ENCODE results near the gene MAG. TPM values are rescaled to one million over a fixed set of nuclear protein-coding genes. Genes with fewer than 3 reads are reported as not detected.

MAG gene
- total RNA-seq, 1 donor from 2014 or later = not detected

DNA sequence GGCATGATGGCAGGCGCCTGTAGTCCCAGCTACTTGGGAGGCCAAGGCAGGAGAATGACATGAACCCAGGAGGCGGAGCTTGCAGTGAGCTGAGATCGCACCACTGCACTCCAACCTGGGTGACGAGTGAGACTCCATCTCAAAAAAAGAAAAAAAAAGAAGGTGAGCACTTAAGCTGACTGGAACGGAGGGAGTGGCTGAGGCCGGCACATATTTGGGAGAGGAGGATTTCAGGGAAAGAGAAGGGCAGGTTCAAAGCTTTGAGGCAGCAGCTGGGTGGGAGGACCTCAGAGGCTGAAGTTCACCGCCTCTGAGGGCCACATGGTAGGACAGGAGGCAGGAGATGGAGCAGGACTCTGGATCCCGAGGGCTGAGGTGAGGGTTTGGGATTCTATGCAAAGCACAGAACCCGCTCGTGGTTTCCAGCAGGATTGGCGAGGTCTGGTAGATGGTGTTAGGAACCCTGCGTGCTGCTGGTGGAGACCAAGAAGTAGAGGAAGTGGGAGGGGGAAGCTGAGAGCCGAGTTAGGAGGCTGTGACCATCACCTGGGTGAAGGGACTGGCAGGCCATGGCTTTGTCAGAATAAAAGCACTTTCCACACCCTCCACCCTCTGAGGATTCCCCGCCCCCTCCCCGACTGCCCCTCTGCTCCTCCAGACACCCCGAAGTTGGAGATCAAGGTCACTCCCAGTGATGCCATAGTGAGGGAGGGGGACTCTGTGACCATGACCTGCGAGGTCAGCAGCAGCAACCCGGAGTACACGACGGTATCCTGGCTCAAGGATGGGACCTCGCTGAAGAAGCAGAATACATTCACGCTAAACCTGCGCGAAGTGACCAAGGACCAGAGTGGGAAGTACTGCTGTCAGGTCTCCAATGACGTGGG, 45.4 kb downstream of the MAG start:
- peak overlapping the region; percentile 9 for H3K27ac Mint-ChIP-seq

GRCh38 chr19:35337984-35338296, 46.0 kb downstream of the MAG start:
- DNase-seq = no peak
- no peaks in the 10 kb centered on the region for H3K9me3 Mint-ChIP-seq
- intact Hi-C loops (cut with micrococcal nuclease) = no loop called here
- no peak overlapping the region for H3K4me3 Mint-ChIP-seq
- H3K27me3 Mint-ChIP-seq = peaks cover 6% of the 10 kb centered on the region
- H3K4me1 Mint-ChIP-seq = peaks cover 18% of the 10 kb centered on the region
- H3K27ac Mint-ChIP-seq = no peak overlapping the region
- no peaks in the 10 kb centered on the region for H3K36me3 Mint-ChIP-seq (ENCODE audit: low read depth)

More for the DNA sequence above, 45.4 kb downstream of the MAG start:
- no peak for DNase-seq
- H3K27me3 Mint-ChIP-seq = peaks cover 3% of the 10 kb centered on the region
- no peak overlapping the region for H3K4me3 Mint-ChIP-seq
- intact Hi-C loops (cut with micrococcal nuclease) = no loop called here
- H3K36me3 Mint-ChIP-seq (ENCODE audit: low read depth) = no peaks in the 10 kb centered on the region
- H3K9me3 Mint-ChIP-seq = no peaks in the 10 kb centered on the region
- peaks cover 24% of the 10 kb centered on the region for H3K4me1 Mint-ChIP-seq

DNA sequence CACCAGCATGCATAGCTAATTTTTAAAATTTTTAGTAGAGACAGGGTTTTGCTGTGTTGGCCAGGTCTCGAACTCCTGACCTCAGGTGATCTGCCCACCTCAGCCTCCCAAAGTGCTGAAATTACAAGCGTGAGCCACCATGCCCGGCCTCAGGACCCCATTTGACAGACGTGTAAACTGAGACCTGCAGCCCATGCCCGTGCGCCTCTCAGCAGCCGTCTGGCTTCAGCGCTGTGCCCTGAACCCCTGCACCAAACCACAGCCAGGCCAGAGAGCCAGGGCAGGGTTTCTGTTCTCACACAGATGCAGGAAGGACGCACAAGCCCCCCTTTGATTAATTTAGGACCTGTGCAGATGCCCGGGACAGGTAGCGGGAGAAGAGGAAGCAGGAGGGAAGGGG, 48.5 kb downstream of the MAG start:
- peaks cover 7% of the 10 kb centered on the region for H3K4me1 Mint-ChIP-seq
- no peak overlapping the region for H3K27ac Mint-ChIP-seq
- no peak overlapping the region for H3K4me3 Mint-ChIP-seq
- no peak for DNase-seq
- H3K9me3 Mint-ChIP-seq = no peaks in the 10 kb centered on the region
- intact Hi-C loops (cut with micrococcal nuclease) = no loop called here
- peaks cover 10% of the 10 kb centered on the region for H3K27me3 Mint-ChIP-seq
- no peaks in the 10 kb centered on the region for H3K36me3 Mint-ChIP-seq (ENCODE audit: low read depth)

DNA sequence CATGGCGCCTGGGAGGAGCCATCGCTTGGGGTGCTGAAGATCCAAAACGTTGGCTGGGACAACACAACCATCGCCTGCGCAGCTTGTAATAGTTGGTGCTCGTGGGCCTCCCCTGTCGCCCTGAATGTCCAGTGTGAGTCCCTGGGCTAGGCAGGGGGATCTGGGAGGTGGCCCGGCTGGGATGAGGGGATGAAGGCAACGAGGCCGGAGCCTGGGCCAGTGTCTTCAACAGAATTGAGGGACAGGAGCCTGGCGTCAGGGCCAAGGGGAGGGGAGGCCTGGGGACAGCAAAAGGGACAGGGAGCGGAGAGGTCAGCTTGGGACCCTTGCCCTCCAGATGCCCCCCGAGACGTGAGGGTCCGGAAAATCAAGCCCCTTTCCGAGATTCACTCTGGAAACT, 49.0 kb downstream of the MAG start:
- peaks cover 13% of the 10 kb centered on the region for H3K4me1 Mint-ChIP-seq
- H3K27ac Mint-ChIP-seq = no peak overlapping the region
- no peaks in the 10 kb centered on the region for H3K36me3 Mint-ChIP-seq (ENCODE audit: low read depth)
- H3K27me3 Mint-ChIP-seq = peaks cover 10% of the 10 kb centered on the region
- no peaks in the 10 kb centered on the region for H3K9me3 Mint-ChIP-seq
- no peak for DNase-seq
- intact Hi-C loops (cut with micrococcal nuclease) = no loop called here
- no peak overlapping the region for H3K4me3 Mint-ChIP-seq

- no peaks in the 10 kb centered on the region for H3K9me3 Mint-ChIP-seq
- H3K4me3 Mint-ChIP-seq = no peak overlapping the region
- peak overlapping the region; percentile 25 for H3K27ac Mint-ChIP-seq
- H3K4me1 Mint-ChIP-seq = peaks cover 18% of the 10 kb centered on the region
- intact Hi-C loops (cut with micrococcal nuclease) = no loop called here
- DNase-seq = no peak
- H3K27me3 Mint-ChIP-seq = peaks cover 12% of the 10 kb centered on the region
- H3K36me3 Mint-ChIP-seq (ENCODE audit: low read depth) = no peaks in the 10 kb centered on the region
Observed at GRCh38 chr19:35341565-35342225, 49.7 kb downstream of the MAG start.

DNA sequence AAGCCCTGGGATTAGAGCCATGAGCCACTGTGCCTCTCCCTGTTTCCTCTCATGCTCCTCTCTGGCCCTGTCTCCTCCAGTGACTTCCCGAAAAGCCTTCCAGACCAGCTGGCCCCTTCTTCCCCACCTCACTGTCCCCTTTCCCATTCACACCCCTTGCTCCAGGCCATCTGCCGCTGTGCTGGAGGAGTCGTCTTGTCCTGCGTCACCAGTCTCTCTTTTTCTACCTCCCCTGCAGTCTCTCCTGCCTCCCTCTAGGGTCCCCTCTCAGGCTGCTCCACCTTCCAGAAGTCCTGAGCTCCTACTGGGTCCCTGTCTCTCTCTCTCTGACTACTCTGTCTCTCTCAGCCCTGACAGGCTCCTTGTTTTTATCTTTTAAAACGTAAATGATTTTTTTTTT, 50.5 kb downstream of the MAG start:
- intact Hi-C loops (cut with micrococcal nuclease) = no loop called here
- Mint-ChIP-seq H3K4me1 (peaks cover 25% of the 10 kb centered on the region), H3K27me3 (peaks cover 12% of the 10 kb centered on the region), H3K9me3 (no peaks in the 10 kb centered on the region), H3K4me3 (no peak overlapping the region), H3K36me3 (ENCODE audit: low read depth) (no peaks in the 10 kb centered on the region), H3K27ac (peak overlapping the region; percentile 59)
- DNase-seq = no peak

DNA sequence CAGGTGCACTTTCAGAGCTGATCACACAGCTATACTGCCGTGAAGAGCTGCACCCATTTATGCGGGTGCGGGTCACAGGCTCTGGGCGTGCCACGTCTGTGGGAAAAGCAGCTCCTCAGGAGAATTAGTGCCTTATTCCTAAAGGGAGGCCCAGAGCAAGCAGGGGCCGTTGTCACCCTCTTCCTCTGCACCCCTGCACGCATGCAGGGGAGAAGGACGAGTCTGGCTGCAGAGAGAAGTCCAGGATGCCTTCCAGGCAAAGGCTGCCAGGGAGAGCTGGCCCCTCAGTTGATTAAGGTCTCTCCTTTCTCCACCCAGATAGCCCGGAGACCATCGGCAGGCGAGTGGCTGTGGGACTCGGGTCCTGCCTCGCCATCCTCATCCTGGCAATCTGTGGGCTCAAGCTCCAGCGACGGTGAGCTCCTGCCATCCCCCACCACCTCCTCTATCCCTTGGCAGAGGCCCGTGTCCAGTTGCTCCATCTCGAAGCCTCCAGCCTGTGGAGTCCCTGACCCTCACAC, 52.6 kb downstream of the MAG start:
- intact Hi-C loops (cut with micrococcal nuclease) = no loop called here
- H3K4me1 Mint-ChIP-seq = peaks cover 43% of the 10 kb centered on the region
- H3K27me3 Mint-ChIP-seq = peaks cover 12% of the 10 kb centered on the region
- no peak overlapping the region for H3K27ac Mint-ChIP-seq
- DNase-seq = no peak
- H3K36me3 Mint-ChIP-seq (ENCODE audit: low read depth) = no peaks in the 10 kb centered on the region
- no peak overlapping the region for H3K4me3 Mint-ChIP-seq
- H3K9me3 Mint-ChIP-seq = no peaks in the 10 kb centered on the region

- intact Hi-C loops (cut with micrococcal nuclease) = loop anchor here (2.0 kb wide), 3 partner anchors 13 to 201 kb away; no protein-coding TSS in a partner anchor
- Mint-ChIP-seq H3K4me3 (peak overlapping the region; percentile 79), H3K9me3 (no peaks in the 10 kb centered on the region), H3K36me3 (ENCODE audit: low read depth) (no peaks in the 10 kb centered on the region), H3K4me1 (peaks cover 45% of the 10 kb centered on the region), H3K27me3 (peaks cover 12% of the 10 kb centered on the region), H3K27ac (peak overlapping the region; percentile 98)
- no peak for DNase-seq
Observed at GRCh38 chr19:35345671-35346111, 53.7 kb downstream of the MAG start.

DNA sequence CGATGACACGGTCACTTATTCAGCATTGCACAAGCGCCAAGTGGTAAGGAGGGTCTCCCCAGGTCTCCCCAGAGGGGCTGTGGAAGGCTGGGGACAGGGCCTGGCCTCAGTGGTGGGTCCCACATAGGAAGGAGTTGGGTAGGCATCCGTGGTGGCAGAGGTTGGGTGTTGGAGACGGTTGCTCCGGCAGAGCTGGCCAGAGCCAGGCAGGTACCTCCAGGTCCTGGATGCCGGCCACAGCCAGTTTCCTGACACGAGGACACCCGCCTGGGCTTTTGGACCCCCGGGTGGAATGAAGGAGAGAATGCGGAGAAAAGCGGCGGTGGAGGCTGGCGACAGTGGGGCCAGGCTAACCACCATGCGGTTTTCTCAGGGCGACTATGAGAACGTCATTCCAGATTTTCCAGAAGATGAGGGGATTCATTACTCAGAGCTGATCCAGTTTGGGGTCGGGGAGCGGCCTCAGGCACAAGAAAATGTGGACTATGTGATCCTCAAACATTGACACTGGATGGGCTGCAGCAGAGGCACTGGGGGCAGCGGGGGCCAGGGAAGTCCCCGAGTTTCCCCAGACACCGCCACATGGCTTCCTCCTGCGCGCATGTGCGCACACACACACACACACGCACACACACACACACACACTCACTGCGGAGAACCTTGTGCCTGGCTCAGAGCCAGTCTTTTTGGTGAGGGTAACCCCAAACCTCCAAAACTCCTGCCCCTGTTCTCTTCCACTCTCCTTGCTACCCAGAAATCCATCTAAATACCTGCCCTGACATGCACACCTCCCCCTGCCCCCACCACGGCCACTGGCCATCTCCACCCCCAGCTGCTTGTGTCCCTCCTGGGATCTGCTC, 54.5 kb downstream of the MAG start:
- H3K36me3 Mint-ChIP-seq (ENCODE audit: low read depth) = no peaks in the 10 kb centered on the region
- peak overlapping the region; percentile 79 for H3K4me3 Mint-ChIP-seq
- no peaks in the 10 kb centered on the region for H3K9me3 Mint-ChIP-seq
- DNase-seq = peak; percentile 90
- H3K27ac Mint-ChIP-seq = peak overlapping the region; percentile 98
- H3K27me3 Mint-ChIP-seq = peaks cover 12% of the 10 kb centered on the region
- peaks cover 45% of the 10 kb centered on the region for H3K4me1 Mint-ChIP-seq
- intact Hi-C loops (cut with micrococcal nuclease) = loop anchor here (1.0 to 2.0 kb wide), 5 partner anchors 14 to 200 kb away; no protein-coding TSS in a partner anchor

GRCh38 chr19:35347171-35347929, 55.4 kb downstream of the MAG start, which contains the start of gene FFAR1:
Gene FFAR1, plus strand, starts transcription at chr19:35347902. Its CDS starts 3,650 bp downstream, at chr19:35351552.
- H3K27me3 Mint-ChIP-seq = peaks cover 8% of the 10 kb centered on the region
- H3K27ac Mint-ChIP-seq = peak within 1 kb of the TSS; percentile 98
- peaks cover 43% of the 10 kb centered on the region for H3K4me1 Mint-ChIP-seq
- peak; percentile 83 for DNase-seq
- no peaks in the 10 kb centered on the region for H3K36me3 Mint-ChIP-seq (ENCODE audit: low read depth)
- no peaks in the 10 kb centered on the region for H3K9me3 Mint-ChIP-seq
- intact Hi-C loops (cut with micrococcal nuclease) = loop anchor here (1.0 to 2.0 kb wide), 5 partner anchors 15 to 199 kb away; no protein-coding TSS in a partner anchor
- peak within 1 kb of the TSS; percentile 79 for H3K4me3 Mint-ChIP-seq

GRCh38 chr19:35347930-35348298, 56.0 kb downstream of the MAG start:
- Mint-ChIP-seq H3K4me1 (peaks cover 47% of the 10 kb centered on the region), H3K4me3 (peak overlapping the region; percentile 79), H3K9me3 (no peaks in the 10 kb centered on the region), H3K36me3 (ENCODE audit: low read depth) (no peaks in the 10 kb centered on the region), H3K27ac (peak overlapping the region; percentile 98), H3K27me3 (peaks cover 6% of the 10 kb centered on the region)
- intact Hi-C loops (cut with micrococcal nuclease) = loop anchor here (1.0 to 2.0 kb wide), 5 partner anchors 15 to 199 kb away; no protein-coding TSS in a partner anchor
- DNase-seq = no peak

DNA sequence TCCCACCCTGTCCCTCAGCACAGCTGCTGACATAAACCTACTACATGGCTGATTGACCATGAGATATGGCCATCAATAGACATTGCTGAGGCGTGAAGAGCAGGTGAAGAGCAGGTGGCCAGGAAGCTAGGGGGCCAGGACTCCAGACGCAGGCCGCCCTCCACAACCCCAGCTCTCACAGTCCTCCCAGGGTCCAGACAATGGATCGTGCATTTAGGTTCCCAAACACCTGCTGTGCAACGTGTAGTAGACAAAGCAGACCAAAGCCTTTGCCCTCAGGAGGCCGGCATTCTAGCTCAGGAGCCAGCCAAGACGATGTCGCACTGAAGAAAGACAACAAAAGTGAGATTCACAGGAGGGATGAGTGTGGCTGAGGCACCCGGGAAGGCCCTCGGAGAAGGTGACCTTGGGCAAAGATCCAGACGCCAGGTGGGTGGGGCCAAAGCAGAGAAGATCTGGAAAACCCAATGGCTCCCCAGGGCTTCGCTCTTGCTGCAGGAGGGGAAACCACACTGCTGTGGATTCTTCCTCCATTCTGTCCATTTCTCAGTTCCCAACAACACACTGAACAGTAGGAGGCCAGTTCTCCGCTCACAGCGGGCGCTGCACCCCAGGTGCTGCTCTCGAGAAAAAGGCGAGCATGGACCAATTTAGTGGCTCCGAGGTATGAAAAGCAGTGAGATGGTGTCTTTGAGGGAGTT, 57.1 kb downstream of the MAG start:
- Mint-ChIP-seq H3K27ac (peak overlapping the region; percentile 23), H3K4me3 (no peak overlapping the region), H3K9me3 (no peaks in the 10 kb centered on the region), H3K36me3 (ENCODE audit: low read depth) (no peaks in the 10 kb centered on the region), H3K27me3 (peaks cover 2% of the 10 kb centered on the region), H3K4me1 (peaks cover 47% of the 10 kb centered on the region)
- intact Hi-C loops (cut with micrococcal nuclease) = no loop called here
- no peak for DNase-seq

All from activated CD4-positive, alpha-beta T cell treated with anti-CD3 and anti-CD28 coated beads, Interleukin-2, amount 10 ng/mL, durations not matched to agents 24 days and 14 days (primary cell).